Right kidney (tissue), 9 donors: ENCODE data around the gene MST1R.
"Not testable (repeated sequence)": the region's sequence is repeated elsewhere in the genome, so short reads cannot be mapped to it uniquely, and the experiment has no call there.

Source experiments
- DNase-seq: peaks from one replicate; pipeline ENCODE4 v3.0.0-alpha.2; 2016
- long read RNA-seq, 8 donors: transcript quantifications; one replicate each; lab custom pipeline, GENCODE V29; 2026

MST1R gene
- long read RNA-seq, donor 1 = 0 reads
- long read RNA-seq, donor 2 = 0 reads
- long read RNA-seq, donor 3 = 0 reads
- long read RNA-seq, donor 4 = 0 reads
- long read RNA-seq, donor 5 = 0 reads
- long read RNA-seq, donor 6 = 0 reads
- long read RNA-seq, donor 7 = 0 reads
- long read RNA-seq, donor 8 = 0 reads

- DNase-seq = peak; percentile 66
These were observed at the start of gene MST1R for GRCh38 chr3:49903451-49904424. TSS of gene MST1R (minus strand) at chr3:49903873. CDS start at chr3:49903609, 264 bp downstream.

GRCh38 chr3:49952924-49953323, 49.3 kb upstream of the MST1R start:
- DNase-seq = no peak

- DNase-seq = no peak
These were observed 39.0 kb upstream of the MST1R start for GRCh38 chr3:49942651-49943050.

GRCh38 chr3:49940667-49941249, 37.1 kb upstream of the MST1R start:
- DNase-seq = no peak

- peak; percentile 98 for DNase-seq
These were observed 36.4 kb upstream of the MST1R start, which contains the start of gene RBM6 for GRCh38 chr3:49939858-49940666. TSS of gene RBM6 (plus strand) at chr3:49940150. CDS start at chr3:49962642, 22,492 bp downstream.

- DNase-seq = no peak
These were observed 33.4 kb upstream of the MST1R start for GRCh38 chr3:49937090-49937489.

GRCh38 chr3:49932281-49932680, 28.6 kb upstream of the MST1R start:
- not testable (repeated sequence) for DNase-seq

GRCh38 chr3:49930922-49931321, 27.2 kb upstream of the MST1R start:
- peak; percentile 43 for DNase-seq

GRCh38 chr3:49930168-49930690, 26.6 kb upstream of the MST1R start:
- DNase-seq = peak; percentile 32

GRCh38 chr3:49929291-49930167, 25.9 kb upstream of the MST1R start, which contains the start of gene MON1A:
TSS of gene MON1A (minus strand) at chr3:49929811. CDS start at chr3:49913346, 16,465 bp downstream.
- peak; percentile 96 for DNase-seq

- no peak for DNase-seq
These were observed 24.9 kb upstream of the MST1R start for GRCh38 chr3:49928481-49929017.

GRCh38 chr3:49927798-49928197, 24.1 kb upstream of the MST1R start:
- no peak for DNase-seq

- DNase-seq = no peak
These were observed 22.6 kb upstream of the MST1R start for GRCh38 chr3:49926117-49926728.

- DNase-seq = no peak
These were observed 21.8 kb upstream of the MST1R start for GRCh38 chr3:49925485-49925884.

- no peak for DNase-seq
These were observed 21.0 kb upstream of the MST1R start for GRCh38 chr3:49924683-49925082.

- DNase-seq = not testable (repeated sequence)
These were observed 14.3 kb upstream of the MST1R start for GRCh38 chr3:49917806-49918590.

- DNase-seq = no peak
These were observed 13.0 kb upstream of the MST1R start for GRCh38 chr3:49916686-49917085.

- no peak for DNase-seq
These were observed 11.2 kb upstream of the MST1R start for GRCh38 chr3:49914906-49915305.

- DNase-seq = no peak
These were observed 9.2 kb upstream of the MST1R start for GRCh38 chr3:49912881-49913281.
